ENCODE data around the gene DENND2C. TPM values are rescaled to one million over a fixed set of nuclear protein-coding genes. Genes with fewer than 3 reads are reported as not detected.

DENND2C gene
- total RNA-seq, 3 donors from 2014 or later (not counting 1 experiment from before 2014, with no cell fraction given) = 1.6 to 6.7 (median 1.7) TPM

DNA sequence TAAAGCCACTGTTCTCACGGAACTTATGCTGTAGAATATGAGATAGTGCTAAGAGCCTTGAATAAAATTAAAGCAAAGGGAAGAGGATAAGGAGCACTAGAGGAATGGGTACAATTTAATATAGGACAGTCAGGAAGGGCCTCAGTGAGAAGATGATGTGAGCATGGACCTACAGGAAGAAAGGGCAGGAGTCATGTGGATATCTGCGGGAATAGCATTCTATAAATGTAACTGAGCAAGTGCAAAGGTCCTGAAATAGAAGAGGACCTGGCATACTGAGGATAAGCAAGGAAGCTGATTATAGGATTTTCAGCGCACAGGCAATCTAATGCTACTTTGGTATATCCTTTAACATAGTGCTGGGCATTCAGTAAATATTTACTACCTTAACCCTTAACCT, 75.8 kb downstream of the DENND2C start:
- H3K27me3 Mint-ChIP-seq (ENCODE audit: low read depth in 2 of 2) = peaks cover 20 to 24% of the 10 kb centered on the region in 2 donors
- TF ChIP-seq, protein P1, sequence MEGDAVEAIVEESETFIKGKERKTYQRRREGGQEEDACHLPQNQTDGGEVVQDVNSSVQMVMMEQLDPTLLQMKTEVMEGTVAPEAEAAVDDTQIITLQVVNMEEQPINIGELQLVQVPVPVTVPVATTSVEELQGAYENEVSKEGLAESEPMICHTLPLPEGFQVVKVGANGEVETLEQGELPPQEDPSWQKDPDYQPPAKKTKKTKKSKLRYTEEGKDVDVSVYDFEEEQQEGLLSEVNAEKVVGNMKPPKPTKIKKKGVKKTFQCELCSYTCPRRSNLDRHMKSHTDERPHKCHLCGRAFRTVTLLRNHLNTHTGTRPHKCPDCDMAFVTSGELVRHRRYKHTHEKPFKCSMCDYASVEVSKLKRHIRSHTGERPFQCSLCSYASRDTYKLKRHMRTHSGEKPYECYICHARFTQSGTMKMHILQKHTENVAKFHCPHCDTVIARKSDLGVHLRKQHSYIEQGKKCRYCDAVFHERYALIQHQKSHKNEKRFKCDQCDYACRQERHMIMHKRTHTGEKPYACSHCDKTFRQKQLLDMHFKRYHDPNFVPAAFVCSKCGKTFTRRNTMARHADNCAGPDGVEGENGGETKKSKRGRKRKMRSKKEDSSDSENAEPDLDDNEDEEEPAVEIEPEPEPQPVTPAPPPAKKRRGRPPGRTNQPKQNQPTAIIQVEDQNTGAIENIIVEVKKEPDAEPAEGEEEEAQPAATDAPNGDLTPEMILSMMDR (IDR thresholded peaks at IDR 0.05) = no peak
- H3K27me3 ChIP-seq (ENCODE audit: control insufficient read depth, insufficient read depth, low read length) = peaks cover 3% of the 10 kb centered on the region
- no peaks in the 10 kb centered on the region for H3K36me3 ChIP-seq (ENCODE audit: control insufficient read depth, insufficient read depth, low read length)
- no peak overlapping the region for H3K27ac ChIP-seq (ENCODE audit: low read length)
- no peak for ATAC-seq
- no peak for DNase-seq
- H3K4me3 Mint-ChIP-seq = no peak overlapping the region
- no peaks in the 10 kb centered on the region for H3K9me3 Mint-ChIP-seq
- H3K4me1 ChIP-seq (ENCODE audit: control insufficient read depth, insufficient read depth, low read length) = no peaks in the 10 kb centered on the region
- intact Hi-C loops (cut with micrococcal nuclease) = no loop called here
- no peaks in the 10 kb centered on the region for H3K36me3 Mint-ChIP-seq
- WGBS (ENCODE audit: insufficient coverage) = 93% methylated on average over 3 of the region's 3 CpGs
- no peaks in the 10 kb centered on the region for H3K9me3 ChIP-seq (ENCODE audit: control insufficient read depth, insufficient read depth, low read length)
- no peak overlapping the region for H3K27ac Mint-ChIP-seq
- H3K4me1 Mint-ChIP-seq = no peaks in the 10 kb centered on the region
- no peak overlapping the region for H3K4me3 ChIP-seq (ENCODE audit: low read length)

DNA sequence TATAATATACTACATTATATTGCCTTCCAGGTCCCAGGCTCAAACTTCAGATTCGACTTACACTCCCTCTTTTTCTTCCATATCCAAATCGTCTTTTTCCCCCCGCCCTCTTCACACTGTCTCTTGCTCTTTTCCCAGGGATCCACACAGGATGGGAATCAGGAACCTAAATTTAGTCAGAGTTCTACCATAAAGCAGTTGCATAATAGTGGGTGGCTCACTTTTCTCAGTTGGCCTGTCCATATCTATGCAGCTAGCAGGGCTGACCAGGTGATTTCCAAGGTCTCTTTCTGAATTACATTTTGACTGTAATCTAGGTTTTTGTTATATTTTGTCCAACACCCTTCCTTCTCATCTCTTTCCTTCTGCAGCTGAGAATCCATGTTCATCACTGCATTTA, 80.7 kb downstream of the DENND2C start:
- Histone ChIP-seq H3K4me1 (ENCODE audit: control insufficient read depth, insufficient read depth, low read length) (no peaks in the 10 kb centered on the region), H3K4me3 (ENCODE audit: low read length) (no peak overlapping the region), H3K27ac (ENCODE audit: low read length) (no peak overlapping the region), H3K27me3 (ENCODE audit: control insufficient read depth, insufficient read depth, low read length) (peaks cover 7% of the 10 kb centered on the region), H3K9me3 (ENCODE audit: control insufficient read depth, insufficient read depth, low read length) (no peaks in the 10 kb centered on the region), H3K36me3 (ENCODE audit: control insufficient read depth, insufficient read depth, low read length) (no peaks in the 10 kb centered on the region)
- TF ChIP-seq, protein P1 (IDR thresholded peaks at IDR 0.05) = no peak
- no peak for DNase-seq
- WGBS (ENCODE audit: insufficient coverage) = 75% methylated on average over 3 of the region's 3 CpGs
- Mint-ChIP-seq H3K27ac (no peak overlapping the region), H3K27me3 (ENCODE audit: low read depth in 2 of 2) (peaks cover 26 to 32% of the 10 kb centered on the region in 2 donors), H3K36me3 (no peaks in the 10 kb centered on the region), H3K9me3 (no peaks in the 10 kb centered on the region), H3K4me1 (no peaks in the 10 kb centered on the region), H3K4me3 (no peak overlapping the region)
- no peak for ATAC-seq
- intact Hi-C loops (cut with micrococcal nuclease) = no loop called here

DNA sequence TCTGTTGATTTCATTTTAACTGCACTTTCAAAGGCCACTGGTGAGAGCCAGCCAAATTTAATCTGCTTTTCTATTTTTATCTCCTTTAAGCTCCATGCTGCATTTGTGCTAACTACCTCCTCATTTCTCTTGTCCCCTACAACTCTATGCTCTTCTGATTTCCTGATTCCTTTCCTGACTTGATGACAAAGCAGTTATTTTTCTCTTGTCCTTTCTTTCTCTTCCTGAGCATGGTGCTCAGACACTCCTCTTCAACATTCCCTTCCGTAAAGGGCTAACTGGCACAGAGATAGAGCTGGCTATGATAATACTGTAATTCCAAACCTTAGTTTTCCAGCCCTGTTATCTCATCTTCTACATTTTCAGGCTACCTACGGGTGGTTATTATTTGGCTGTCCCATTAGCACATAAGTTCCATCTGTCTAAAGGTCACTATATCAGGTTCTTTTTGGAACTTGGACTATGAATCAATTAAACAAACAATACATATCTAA, 81.6 kb downstream of the DENND2C start:
- WGBS (ENCODE audit: insufficient coverage) = 97% methylated on average over 2 of the region's 2 CpGs

More for the DNA sequence above, 81.6 kb downstream of the DENND2C start:
- no peak overlapping the region for H3K27ac Mint-ChIP-seq
- Histone ChIP-seq H3K27ac (ENCODE audit: low read length) (no peak overlapping the region), H3K4me1 (ENCODE audit: control insufficient read depth, insufficient read depth, low read length) (no peaks in the 10 kb centered on the region), H3K27me3 (ENCODE audit: control insufficient read depth, insufficient read depth, low read length) (peaks cover 6% of the 10 kb centered on the region), H3K36me3 (ENCODE audit: control insufficient read depth, insufficient read depth, low read length) (no peaks in the 10 kb centered on the region), H3K4me3 (ENCODE audit: low read length) (no peak overlapping the region), H3K9me3 (ENCODE audit: control insufficient read depth, insufficient read depth, low read length) (no peaks in the 10 kb centered on the region)
- DNase-seq (no peak), ATAC-seq (no peak)
- no peaks in the 10 kb centered on the region for H3K9me3 Mint-ChIP-seq
- intact Hi-C loops (cut with micrococcal nuclease) = no loop called here
- no peaks in the 10 kb centered on the region for H3K4me1 Mint-ChIP-seq
- no peaks in the 10 kb centered on the region for H3K36me3 Mint-ChIP-seq
- H3K4me3 Mint-ChIP-seq = no peak overlapping the region
- TF ChIP-seq, protein P1 (IDR thresholded peaks at IDR 0.05) = no peak
- H3K27me3 Mint-ChIP-seq (ENCODE audit: low read depth in 2 of 2) = peaks cover 24 to 28% of the 10 kb centered on the region in 2 donors
